Measurements from ENCODE around the gene MUSTN1.

Gene MUSTN1

DNA sequence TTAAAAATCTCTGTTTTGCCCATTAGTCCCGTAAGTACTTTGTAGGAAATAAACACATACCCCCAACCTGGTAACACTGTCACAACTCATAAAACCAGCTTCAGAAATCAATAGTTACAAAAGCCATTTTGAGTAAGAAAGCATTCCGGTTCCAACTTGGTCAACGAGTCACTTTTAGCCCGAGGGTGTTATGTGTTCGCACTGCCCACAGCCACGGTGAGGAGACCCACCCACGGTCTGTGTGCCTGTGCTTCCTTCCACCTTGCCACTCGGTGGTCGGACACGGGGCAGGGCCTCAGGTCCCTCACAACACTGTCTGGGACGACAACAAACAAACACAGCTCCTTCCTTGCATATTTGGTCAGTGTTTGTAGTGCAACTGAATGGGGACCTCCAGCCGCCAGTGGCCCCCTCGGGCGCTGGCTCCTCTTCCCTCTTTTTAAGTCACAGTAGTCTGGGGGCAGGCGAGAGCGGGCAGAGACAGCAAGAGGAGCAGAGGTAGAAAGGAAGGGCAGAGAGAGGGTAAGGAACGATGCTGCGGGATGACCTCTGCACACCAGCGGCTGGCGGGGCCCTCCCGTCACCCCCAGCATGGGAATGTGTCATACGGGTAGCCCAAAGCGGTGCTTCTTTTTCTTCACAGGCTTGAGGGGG, 5.2 kb upstream of the MUSTN1 start:
- Histone ChIP-seq H3K79me2 (no peaks in the 10 kb centered on the region), H3K36me3 (ENCODE audit: control insufficient read depth, insufficient read depth, low read length) (no peaks in the 10 kb centered on the region), H2AFZ (no peak overlapping the region), H3K4me1 (no peaks in the 10 kb centered on the region), H3K27ac (no peak overlapping the region), H3K9me3 (ENCODE audit: control insufficient read depth, low read length) (no peaks in the 10 kb centered on the region), H3K27me3 (ENCODE audit: control insufficient read depth, insufficient read depth, low read length) (no peaks in the 10 kb centered on the region), H3K4me3 (ENCODE audit: low read depth, low read length) (no peak overlapping the region), H3K9ac (no peak overlapping the region), H3K4me2 (ENCODE audit: low read length) (no peak overlapping the region)
- TF ChIP-seq, protein P1, sequence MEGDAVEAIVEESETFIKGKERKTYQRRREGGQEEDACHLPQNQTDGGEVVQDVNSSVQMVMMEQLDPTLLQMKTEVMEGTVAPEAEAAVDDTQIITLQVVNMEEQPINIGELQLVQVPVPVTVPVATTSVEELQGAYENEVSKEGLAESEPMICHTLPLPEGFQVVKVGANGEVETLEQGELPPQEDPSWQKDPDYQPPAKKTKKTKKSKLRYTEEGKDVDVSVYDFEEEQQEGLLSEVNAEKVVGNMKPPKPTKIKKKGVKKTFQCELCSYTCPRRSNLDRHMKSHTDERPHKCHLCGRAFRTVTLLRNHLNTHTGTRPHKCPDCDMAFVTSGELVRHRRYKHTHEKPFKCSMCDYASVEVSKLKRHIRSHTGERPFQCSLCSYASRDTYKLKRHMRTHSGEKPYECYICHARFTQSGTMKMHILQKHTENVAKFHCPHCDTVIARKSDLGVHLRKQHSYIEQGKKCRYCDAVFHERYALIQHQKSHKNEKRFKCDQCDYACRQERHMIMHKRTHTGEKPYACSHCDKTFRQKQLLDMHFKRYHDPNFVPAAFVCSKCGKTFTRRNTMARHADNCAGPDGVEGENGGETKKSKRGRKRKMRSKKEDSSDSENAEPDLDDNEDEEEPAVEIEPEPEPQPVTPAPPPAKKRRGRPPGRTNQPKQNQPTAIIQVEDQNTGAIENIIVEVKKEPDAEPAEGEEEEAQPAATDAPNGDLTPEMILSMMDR (IDR thresholded peaks at IDR 0.05): no peak

DNA sequence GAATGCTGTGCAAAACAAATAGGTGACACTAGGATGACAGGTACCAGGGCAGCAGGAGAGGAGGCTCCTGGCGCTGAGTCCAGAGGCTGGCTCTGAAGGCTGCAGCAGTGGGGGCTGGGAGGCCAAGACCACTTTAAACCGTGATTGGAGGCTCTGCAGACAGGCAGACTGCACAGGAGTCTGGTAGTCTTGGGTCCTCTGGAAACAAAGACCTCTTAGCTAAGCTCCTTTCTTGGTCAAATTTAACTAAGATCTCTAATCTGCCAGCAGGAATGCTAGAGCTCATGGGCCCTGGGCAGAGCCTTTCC, 4.4 kb upstream of the MUSTN1 start:
- TF ChIP-seq, protein P1 (IDR thresholded peaks at IDR 0.05): no peak
- no peaks in the 10 kb centered on the region for H3K27me3 ChIP-seq (ENCODE audit: control insufficient read depth, insufficient read depth, low read length)
- H3K4me3 ChIP-seq (ENCODE audit: low read depth, low read length): no peak overlapping the region
- H3K9me3 ChIP-seq (ENCODE audit: control insufficient read depth, low read length): no peaks in the 10 kb centered on the region
- H3K4me2 ChIP-seq (ENCODE audit: low read length): no peak overlapping the region
- H3K4me1 ChIP-seq: no peaks in the 10 kb centered on the region
- H3K9ac ChIP-seq: no peak overlapping the region
- no peaks in the 10 kb centered on the region for H3K36me3 ChIP-seq (ENCODE audit: control insufficient read depth, insufficient read depth, low read length)
- no peaks in the 10 kb centered on the region for H3K79me2 ChIP-seq
- no peak overlapping the region for H3K27ac ChIP-seq
- no peak overlapping the region for H2AFZ ChIP-seq

DNA sequence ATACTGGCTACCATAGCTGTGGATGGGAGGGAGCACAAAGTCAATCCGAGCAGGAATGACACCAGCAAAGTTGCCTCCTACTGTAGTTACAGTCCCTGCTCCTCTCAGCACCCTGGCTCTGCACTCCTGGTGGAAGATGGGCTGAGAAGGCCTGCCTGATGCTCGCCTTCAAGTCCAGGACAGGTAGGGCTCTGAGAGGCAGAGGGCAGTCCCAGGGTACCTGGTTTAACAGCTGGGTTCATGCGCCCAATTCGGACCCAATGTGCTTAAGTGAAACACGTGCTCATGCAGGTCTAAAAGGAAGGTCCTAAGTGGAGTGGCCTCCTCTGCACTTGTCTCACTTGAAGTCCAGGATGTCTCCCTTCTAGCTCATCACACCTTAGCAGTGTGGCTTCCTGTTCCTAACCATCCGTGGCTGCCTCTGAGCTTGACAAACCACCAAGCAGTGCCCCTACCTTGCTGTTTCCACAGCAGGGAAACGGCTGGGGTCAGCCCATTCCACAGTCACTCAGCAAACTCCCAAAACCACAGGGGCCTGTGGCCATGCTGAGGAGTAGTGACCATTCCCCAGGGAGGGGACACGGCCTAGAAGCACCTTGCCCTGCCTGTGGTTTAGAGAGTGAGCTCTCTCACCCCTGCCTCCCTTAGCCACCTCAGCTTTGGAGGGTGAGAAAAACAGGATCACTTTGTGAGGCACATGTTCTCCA, 3.9 kb upstream of the MUSTN1 start:
- H3K4me2 ChIP-seq (ENCODE audit: low read length): no peak overlapping the region
- H3K27me3 ChIP-seq (ENCODE audit: control insufficient read depth, insufficient read depth, low read length): no peaks in the 10 kb centered on the region
- H3K27ac ChIP-seq: no peak overlapping the region
- H3K9ac ChIP-seq: no peak overlapping the region
- no peak overlapping the region for H3K4me3 ChIP-seq (ENCODE audit: low read depth, low read length)
- H2AFZ ChIP-seq: no peak overlapping the region
- H3K9me3 ChIP-seq (ENCODE audit: control insufficient read depth, low read length): no peaks in the 10 kb centered on the region
- H3K79me2 ChIP-seq: no peaks in the 10 kb centered on the region
- no peaks in the 10 kb centered on the region for H3K36me3 ChIP-seq (ENCODE audit: control insufficient read depth, insufficient read depth, low read length)
- H3K4me1 ChIP-seq: no peaks in the 10 kb centered on the region
- TF ChIP-seq, protein P1 (IDR thresholded peaks at IDR 0.05): no peak

DNA sequence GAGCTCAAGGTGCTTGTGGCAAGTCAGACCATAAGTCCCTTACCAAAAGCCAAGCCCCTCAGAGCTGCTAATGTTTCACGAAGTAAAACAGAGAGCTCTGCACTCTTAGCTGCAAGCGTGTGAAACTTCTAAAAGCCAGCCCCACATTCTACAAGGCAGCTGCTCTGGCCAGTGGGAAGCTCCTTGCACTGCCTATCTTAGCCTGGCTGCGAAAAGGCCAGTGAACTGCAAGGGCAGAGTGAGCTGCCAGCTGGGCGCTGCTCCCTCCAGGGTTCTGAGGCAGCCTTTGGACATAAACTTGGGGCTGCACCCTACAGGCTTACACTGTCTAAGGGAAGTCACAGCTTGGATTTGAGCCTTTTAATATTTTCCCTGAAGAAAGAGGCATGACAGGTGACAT, 2.2 kb upstream of the MUSTN1 start:
- Histone ChIP-seq H3K27ac (no peak overlapping the region), H3K4me3 (ENCODE audit: low read depth, low read length) (no peak overlapping the region), H3K4me2 (ENCODE audit: low read length) (no peak overlapping the region), H3K79me2 (no peaks in the 10 kb centered on the region), H3K27me3 (ENCODE audit: control insufficient read depth, insufficient read depth, low read length) (no peaks in the 10 kb centered on the region), H3K36me3 (ENCODE audit: control insufficient read depth, insufficient read depth, low read length) (no peaks in the 10 kb centered on the region), H3K4me1 (no peaks in the 10 kb centered on the region), H3K9ac (no peak overlapping the region), H3K9me3 (ENCODE audit: control insufficient read depth, low read length) (no peaks in the 10 kb centered on the region), H2AFZ (no peak overlapping the region)
- TF ChIP-seq, protein P1 (IDR thresholded peaks at IDR 0.05): no peak

DNA sequence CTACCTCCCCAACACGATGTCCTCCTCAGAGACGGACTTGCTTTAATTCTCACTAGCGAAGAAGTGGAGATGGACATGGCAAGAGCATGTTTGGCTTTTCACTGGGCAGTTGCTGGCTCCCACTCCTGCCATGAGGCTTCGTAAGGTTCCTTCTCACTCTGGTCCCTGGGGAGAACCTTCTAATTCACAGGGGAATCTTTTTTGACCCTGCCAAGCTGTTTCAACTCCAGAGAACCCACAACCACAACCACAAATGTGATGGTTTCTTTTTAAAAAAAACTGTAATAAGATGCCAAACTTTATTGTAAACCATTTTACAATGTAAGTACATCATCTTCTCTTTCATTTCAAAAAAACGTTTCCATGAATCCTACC, 1.6 kb upstream of the MUSTN1 start:
- TF ChIP-seq, protein P1 (IDR thresholded peaks at IDR 0.05): no peak
- H2AFZ ChIP-seq: no peak overlapping the region
- no peak overlapping the region for H3K27ac ChIP-seq
- no peak overlapping the region for H3K9ac ChIP-seq
- no peaks in the 10 kb centered on the region for H3K79me2 ChIP-seq
- no peaks in the 10 kb centered on the region for H3K27me3 ChIP-seq (ENCODE audit: control insufficient read depth, insufficient read depth, low read length)
- no peak overlapping the region for H3K4me3 ChIP-seq (ENCODE audit: low read depth, low read length)
- no peaks in the 10 kb centered on the region for H3K9me3 ChIP-seq (ENCODE audit: control insufficient read depth, low read length)
- no peak overlapping the region for H3K4me2 ChIP-seq (ENCODE audit: low read length)
- H3K36me3 ChIP-seq (ENCODE audit: control insufficient read depth, insufficient read depth, low read length): no peaks in the 10 kb centered on the region
- H3K4me1 ChIP-seq: no peaks in the 10 kb centered on the region
